Lower leg skin (tissue), 3 donors: ENCODE results near the gene GASK1B.

Source experiments
- POLR2A ChIP-seq, 2 donors: fragments of 450-650 bp; IDR thresholded peaks; one replicate each; pipeline ENCODE4 v1.6.1; 2016 to 2017; ENCODE audit warnings: antibody characterized with exemption in 2 of 2, mild to moderate bottlenecking in 1 of 2, moderate library complexity in 1 of 2
- TF ChIP-seq, protein P1 (sequence below), 3 donors: fragments of 450-650 bp; IDR thresholded peaks; one replicate each; pipeline ENCODE4 v1.5.1; 2016; ENCODE audit warnings: antibody characterized with exemption in 3 of 3, mild to moderate bottlenecking in 3 of 3, moderate library complexity in 2 of 3

DNA sequence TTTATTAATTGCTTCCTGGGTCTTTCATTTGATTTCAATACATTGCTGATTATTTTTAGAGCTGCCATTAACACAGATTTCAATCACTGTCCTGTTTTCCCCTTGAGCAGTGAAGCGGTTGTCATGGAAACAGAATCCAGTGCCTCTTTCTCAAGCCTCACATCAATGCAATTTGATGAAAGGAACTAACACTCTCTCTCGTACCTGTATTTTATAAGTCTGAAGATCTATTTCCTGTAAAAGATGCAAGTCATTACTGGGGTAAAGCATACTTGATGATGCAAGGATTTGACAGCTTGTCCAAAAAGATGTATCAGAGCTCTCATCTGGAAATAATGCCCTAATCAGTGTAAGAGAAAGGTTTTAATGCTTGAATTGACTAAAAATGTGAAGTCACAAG lies 17.9 kb upstream of the GASK1B start:
- TF ChIP-seq, protein P1, sequence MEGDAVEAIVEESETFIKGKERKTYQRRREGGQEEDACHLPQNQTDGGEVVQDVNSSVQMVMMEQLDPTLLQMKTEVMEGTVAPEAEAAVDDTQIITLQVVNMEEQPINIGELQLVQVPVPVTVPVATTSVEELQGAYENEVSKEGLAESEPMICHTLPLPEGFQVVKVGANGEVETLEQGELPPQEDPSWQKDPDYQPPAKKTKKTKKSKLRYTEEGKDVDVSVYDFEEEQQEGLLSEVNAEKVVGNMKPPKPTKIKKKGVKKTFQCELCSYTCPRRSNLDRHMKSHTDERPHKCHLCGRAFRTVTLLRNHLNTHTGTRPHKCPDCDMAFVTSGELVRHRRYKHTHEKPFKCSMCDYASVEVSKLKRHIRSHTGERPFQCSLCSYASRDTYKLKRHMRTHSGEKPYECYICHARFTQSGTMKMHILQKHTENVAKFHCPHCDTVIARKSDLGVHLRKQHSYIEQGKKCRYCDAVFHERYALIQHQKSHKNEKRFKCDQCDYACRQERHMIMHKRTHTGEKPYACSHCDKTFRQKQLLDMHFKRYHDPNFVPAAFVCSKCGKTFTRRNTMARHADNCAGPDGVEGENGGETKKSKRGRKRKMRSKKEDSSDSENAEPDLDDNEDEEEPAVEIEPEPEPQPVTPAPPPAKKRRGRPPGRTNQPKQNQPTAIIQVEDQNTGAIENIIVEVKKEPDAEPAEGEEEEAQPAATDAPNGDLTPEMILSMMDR (IDR thresholded peaks at IDR 0.05) = no peak
- no peak for TF ChIP-seq POLR2A (IDR thresholded peaks at IDR 0.05)
